KMS-11 (cell line): ENCODE measurements around the gene GPX8.

Experiments used
- H2AFZ ChIP-seq: fragments of 200-600 bp; sonication (generic); 2 replicates; pipeline ENCODE4 v1.6.1; 2016; ENCODE audit warnings: antibody characterized with exemption, mixed run types, low read depth
- H3K27ac ChIP-seq: fragments of 200-600 bp; sonication (generic); 2 replicates; pipeline ENCODE4 v1.6.1; 2016; ENCODE audit warnings: mild to moderate bottlenecking, mixed run types
- H3K27me3 ChIP-seq: fragments of 200-600 bp; sonication (generic); 2 replicates; pipeline ENCODE4 v1.6.1; 2017; ENCODE audit warnings: mild to moderate bottlenecking, low read depth, mixed run types, moderate library complexity; ENCODE audit not compliant: insufficient read depth
- H3K36me3 ChIP-seq: fragments of 200-600 bp; sonication (generic); 2 replicates; pipeline ENCODE4 v1.6.1; 2017; ENCODE audit warnings: mild to moderate bottlenecking, mixed run types; ENCODE audit not compliant: insufficient read depth
- H3K4me1 ChIP-seq: fragments of 200-600 bp; sonication (generic); 2 replicates; pipeline ENCODE4 v1.6.1; 2016; ENCODE audit warnings: mild to moderate bottlenecking, low read depth, mixed run types; ENCODE audit not compliant: poor library complexity, severe bottlenecking
- H3K4me2 ChIP-seq: fragments of 200-600 bp; sonication (generic); 2 replicates; pipeline ENCODE4 v1.7.0; 2016; ENCODE audit warnings: mild to moderate bottlenecking, mixed run types
- H3K4me3 ChIP-seq: fragments of 200-600 bp; sonication (generic); IDR thresholded peaks from 2 replicates; pipeline ENCODE4 v1.6.1; 2017; ENCODE audit warnings: low read depth, low read length, mixed read lengths; ENCODE audit not compliant: insufficient read depth
- H3K79me2 ChIP-seq: fragments of 200-600 bp; sonication (generic); 2 replicates; pipeline ENCODE4 v1.6.1; 2016; ENCODE audit warnings: low read depth, mixed run types; ENCODE audit not compliant: insufficient read depth
- H3K9ac ChIP-seq: fragments of 200-600 bp; sonication (generic); 2 replicates; pipeline ENCODE4 v1.6.1; 2016; ENCODE audit warnings: mild to moderate bottlenecking, mixed run types
- H4K20me1 ChIP-seq: fragments of 200-600 bp; sonication (generic); 2 replicates; pipeline ENCODE4 v1.6.1; 2016; ENCODE audit warnings: mild to moderate bottlenecking, mixed run types; ENCODE audit not compliant: insufficient read depth
- CTCF ChIP-seq: fragments of 200-600 bp; sonication (generic); conservative IDR thresholded peaks from 2 replicates; pipeline ENCODE4 v1.6.1; 2017; ENCODE audit warnings: low read depth, mild to moderate bottlenecking, antibody characterized with exemption, low read length, moderate library complexity, mixed read lengths

The GPX8 gene

GRCh38 chr5:55205001-55205400, 45.0 kb downstream of the GPX8 start:
- no peak overlapping the region for H2AFZ ChIP-seq
- no peak for TF ChIP-seq CTCF
- H4K20me1 ChIP-seq = no peaks in the 10 kb centered on the region

GRCh38 chr5:55211184-55211874, 51.4 kb downstream of the GPX8 start:
- Histone ChIP-seq H2AFZ (no peak overlapping the region), H3K9ac (no peak overlapping the region), H3K36me3 (no peaks in the 10 kb centered on the region), H3K4me1 (peaks cover 7% of the 10 kb centered on the region), H4K20me1 (no peaks in the 10 kb centered on the region), H3K27me3 (no peaks in the 10 kb centered on the region), H3K79me2 (no peaks in the 10 kb centered on the region), H3K27ac (no peak overlapping the region), H3K4me2 (no peak overlapping the region), H3K4me3 (no peak overlapping the region)
- TF ChIP-seq CTCF = no peak

More at GRCh38 chr5:55205001-55205400, 45.0 kb downstream of the GPX8 start:
- Histone ChIP-seq H3K79me2 (no peaks in the 10 kb centered on the region), H3K4me3 (no peak overlapping the region), H3K4me2 (no peak overlapping the region), H3K27me3 (no peaks in the 10 kb centered on the region), H3K9ac (no peak overlapping the region), H3K27ac (no peak overlapping the region), H3K36me3 (no peaks in the 10 kb centered on the region), H3K4me1 (peaks cover 7% of the 10 kb centered on the region)
